ENCODE data around the gene TNFSF9.
"Not testable (repeated sequence)": the region's sequence is repeated elsewhere in the genome, so short reads cannot be mapped to it uniquely, and the experiment has no call there.

GRCh38 chr19:6562437-6562836 lies 31.6 kb downstream of the TNFSF9 start:
- TF ChIP-seq CTCF, POLR2A, EP300, POLR2AphosphoS5 (IDR thresholded peaks at IDR 0.05): not testable (repeated sequence)
